MCF 10A (cell line): ENCODE measurements around the gene MAGEA2. TPM values are rescaled to one million over a fixed set of nuclear protein-coding genes. Genes with fewer than 3 reads are reported as not detected.
"Not testable (repeated sequence)": the region's sequence is repeated elsewhere in the genome, so short reads cannot be mapped to it uniquely, and the experiment has no call there.

ENCODE experiments used
- BruUV-seq: library from RNA; stranded (reverse); fragments of 400-500 nt; replicated peaks from 2 replicates; lab custom pipeline; 2021; lab: Mats Ljungman, UMichigan
- CTCF ChIA-PET: fragments of 300-600 bp; sonication (Branson Sonifier 250); formaldehyde crosslinking; extraction: SDS; loops from one replicate; lab custom pipeline; 2021; ENCODE audit warnings: antibody characterized with exemption, inconsistent platforms; lab: Yijun Ruan, JAX
- POLR2A ChIA-PET: fragments of 300-600, 350-650 bp; sonication (Branson Sonifier 250); formaldehyde crosslinking; extraction: SDS; loops from one replicate; lab custom pipeline; 2020; ENCODE audit warnings: antibody characterized with exemption, inconsistent platforms; lab: Yijun Ruan, JAX
- DNase-seq: peaks from one replicate; pipeline ENCODE4 v3.0.0-alpha.2; 2018; ENCODE audit not compliant: unreplicated experiment
- H3K27ac Mint-ChIP-seq: one replicate; pipeline ENCODE4 v1.8.0; 2022; ENCODE audit warnings: mild to moderate bottlenecking, low read depth, mixed read lengths; ENCODE audit not compliant: unreplicated experiment
- H3K27me3 Mint-ChIP-seq: one replicate; pipeline ENCODE4 v1.8.0; 2022; ENCODE audit warnings: mixed read lengths; ENCODE audit not compliant: insufficient read depth, unreplicated experiment
- H3K36me3 Mint-ChIP-seq: one replicate; pipeline ENCODE4 v1.8.0; 2022; ENCODE audit warnings: mild to moderate bottlenecking, moderate library complexity, mixed read lengths; ENCODE audit not compliant: insufficient read depth, unreplicated experiment
- H3K4me1 Mint-ChIP-seq: one replicate; pipeline ENCODE4 v1.8.0; 2022; ENCODE audit warnings: mixed read lengths; ENCODE audit not compliant: insufficient read depth, unreplicated experiment
- H3K4me3 Mint-ChIP-seq: one replicate; pipeline ENCODE4 v1.8.0; 2022; ENCODE audit warnings: mild to moderate bottlenecking, moderate library complexity, mixed read lengths; ENCODE audit not compliant: unreplicated experiment
- H3K9me3 Mint-ChIP-seq: one replicate; pipeline ENCODE4 v1.8.0; 2022; ENCODE audit warnings: mixed read lengths; ENCODE audit not compliant: unreplicated experiment
- intact Hi-C: fragments of 100-400 bp; cut with micrococcal nuclease; formaldehyde crosslinking; loops from 2 replicates; pipeline ENCODE4 v1.14.1; 2022
- total RNA-seq: library from RNA; stranded (reverse); gene quantifications from 2 replicates; pipeline ENCODE4 v1.2.3, GENCODE V29; 2022
- TF ChIP-seq, protein P1 (sequence below): fragments of 200-600 bp; IDR thresholded peaks from one replicate; pipeline ENCODE4 v1.8.0; 2022; ENCODE audit warnings: antibody characterized with exemption, mild to moderate bottlenecking; ENCODE audit not compliant: unreplicated experiment

The MAGEA2 gene
- total RNA-seq, 1 experiment from 2014 or later = not detected

DNA sequence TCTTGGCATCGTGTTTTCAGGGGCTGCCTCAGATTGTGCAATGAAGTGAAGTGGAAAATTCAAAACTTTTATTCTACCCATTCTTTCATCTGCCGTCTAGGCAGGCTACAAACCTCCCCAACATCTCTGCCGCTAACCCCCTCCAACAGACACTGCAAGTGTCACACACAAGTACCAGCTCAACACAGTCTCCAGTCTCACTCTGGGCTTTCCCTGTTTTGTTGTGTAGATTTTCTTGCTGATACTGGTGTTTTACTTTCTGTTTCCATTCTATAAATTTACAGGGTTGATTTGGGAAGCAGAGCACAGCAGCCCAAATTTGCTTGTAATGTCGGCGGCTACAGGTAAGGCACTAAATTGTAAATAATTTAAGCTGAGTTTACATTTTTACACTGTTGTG is 1.2 kb upstream of the MAGEA2 start:
- H3K27ac Mint-ChIP-seq, H3K4me3 Mint-ChIP-seq, POLR2A ChIA-PET, BruUV-seq, intact Hi-C loops, H3K4me1 Mint-ChIP-seq, CTCF ChIA-PET, DNase-seq, H3K27me3 Mint-ChIP-seq, H3K9me3 Mint-ChIP-seq, H3K36me3 Mint-ChIP-seq: not testable (repeated sequence)

DNA sequence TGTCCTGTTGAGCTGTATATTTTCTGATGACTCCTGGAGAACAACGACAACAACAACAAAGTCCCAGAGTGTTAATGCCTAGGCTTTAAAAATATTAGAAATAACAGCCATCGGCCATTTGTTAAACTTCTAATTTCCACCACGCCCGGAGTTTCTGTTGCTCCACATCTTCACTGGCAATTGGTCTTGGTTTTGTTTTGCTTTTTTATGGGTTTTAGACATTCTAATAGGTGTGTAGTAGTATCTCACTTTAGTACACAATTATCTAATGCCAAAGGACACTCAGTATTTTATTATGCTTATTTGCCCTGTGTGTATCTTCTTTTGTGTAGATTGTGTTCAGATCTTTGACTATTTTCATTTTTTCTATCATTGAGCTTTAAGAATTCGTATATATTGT is 15.1 kb downstream of the MAGEA2 start:
- intact Hi-C loops = no loop called here
- Mint-ChIP-seq H3K27ac (no peak overlapping the region), H3K36me3 (no peaks in the 10 kb centered on the region), H3K27me3 (no peaks in the 10 kb centered on the region), H3K4me1 (no peaks in the 10 kb centered on the region), H3K4me3 (no peak overlapping the region), H3K9me3 (no peaks in the 10 kb centered on the region)
- DNase-seq = no peak
- TF ChIP-seq, protein P1, sequence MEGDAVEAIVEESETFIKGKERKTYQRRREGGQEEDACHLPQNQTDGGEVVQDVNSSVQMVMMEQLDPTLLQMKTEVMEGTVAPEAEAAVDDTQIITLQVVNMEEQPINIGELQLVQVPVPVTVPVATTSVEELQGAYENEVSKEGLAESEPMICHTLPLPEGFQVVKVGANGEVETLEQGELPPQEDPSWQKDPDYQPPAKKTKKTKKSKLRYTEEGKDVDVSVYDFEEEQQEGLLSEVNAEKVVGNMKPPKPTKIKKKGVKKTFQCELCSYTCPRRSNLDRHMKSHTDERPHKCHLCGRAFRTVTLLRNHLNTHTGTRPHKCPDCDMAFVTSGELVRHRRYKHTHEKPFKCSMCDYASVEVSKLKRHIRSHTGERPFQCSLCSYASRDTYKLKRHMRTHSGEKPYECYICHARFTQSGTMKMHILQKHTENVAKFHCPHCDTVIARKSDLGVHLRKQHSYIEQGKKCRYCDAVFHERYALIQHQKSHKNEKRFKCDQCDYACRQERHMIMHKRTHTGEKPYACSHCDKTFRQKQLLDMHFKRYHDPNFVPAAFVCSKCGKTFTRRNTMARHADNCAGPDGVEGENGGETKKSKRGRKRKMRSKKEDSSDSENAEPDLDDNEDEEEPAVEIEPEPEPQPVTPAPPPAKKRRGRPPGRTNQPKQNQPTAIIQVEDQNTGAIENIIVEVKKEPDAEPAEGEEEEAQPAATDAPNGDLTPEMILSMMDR = no peak
- BruUV-seq = no TSS peak
- POLR2A ChIA-PET = interaction anchor here (0.6 kb wide), 1 partner anchor 91 kb away, joined by 3 read pairs; no protein-coding TSS in a partner anchor
- CTCF ChIA-PET = no interaction called here

DNA sequence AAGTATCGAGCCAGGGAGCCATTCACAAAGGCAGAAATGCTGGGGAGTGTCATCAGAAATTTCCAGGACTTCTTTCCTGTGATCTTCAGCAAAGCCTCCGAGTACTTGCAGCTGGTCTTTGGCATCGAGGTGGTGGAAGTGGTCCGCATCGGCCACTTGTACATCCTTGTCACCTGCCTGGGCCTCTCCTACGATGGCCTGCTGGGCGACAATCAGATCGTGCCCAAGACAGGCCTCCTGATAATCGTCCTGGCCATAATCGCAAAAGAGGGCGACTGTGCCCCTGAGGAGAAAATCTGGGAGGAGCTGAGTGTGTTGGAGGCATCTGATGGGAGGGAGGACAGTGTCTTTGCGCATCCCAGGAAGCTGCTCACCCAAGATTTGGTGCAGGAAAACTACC is 17.1 kb downstream of the MAGEA2 start:
- BruUV-seq, POLR2A ChIA-PET, H3K4me3 Mint-ChIP-seq, H3K9me3 Mint-ChIP-seq, H3K4me1 Mint-ChIP-seq, H3K36me3 Mint-ChIP-seq, intact Hi-C loops, H3K27me3 Mint-ChIP-seq, DNase-seq, H3K27ac Mint-ChIP-seq: not testable (repeated sequence)
- CTCF ChIA-PET = interaction anchor here (1.2 kb wide), 1 partner anchor 189 kb away, joined by 3 read pairs; no protein-coding TSS in a partner anchor

DNA sequence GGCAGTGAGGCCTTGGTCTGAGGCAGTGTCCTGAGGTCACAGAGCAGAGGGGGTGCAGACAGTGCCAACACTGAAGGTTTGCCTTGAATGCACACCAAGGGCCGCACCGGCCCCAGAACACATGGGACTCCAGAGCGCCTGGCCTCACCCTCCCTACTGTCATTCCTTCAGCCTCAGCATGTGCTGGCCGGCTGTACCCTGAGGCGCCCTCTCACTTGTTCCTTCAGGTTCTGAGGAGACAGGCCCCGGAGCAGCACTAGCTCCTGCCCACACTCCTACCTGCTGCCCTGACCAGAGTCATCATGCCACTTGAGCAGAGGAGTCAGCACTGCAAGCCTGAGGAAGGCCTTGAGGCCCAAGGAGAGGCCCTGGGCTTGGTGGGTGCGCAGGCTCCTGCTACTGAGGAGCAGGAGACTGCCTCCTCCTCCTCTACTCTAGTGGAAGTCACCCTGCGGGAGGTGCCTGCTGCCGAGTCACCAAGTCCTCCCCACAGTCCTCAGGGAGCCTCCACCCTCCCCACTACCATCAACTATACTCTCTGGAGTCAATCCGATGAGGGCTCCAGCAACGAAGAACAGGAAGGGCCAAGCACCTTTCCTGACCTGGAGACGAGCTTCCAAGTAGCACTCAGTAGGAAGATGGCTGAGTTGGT is 17.7 kb downstream of the MAGEA2 start:
- CTCF ChIA-PET = interaction anchor here (0.7 to 1.2 kb wide), 2 partner anchors 8 to 190 kb away, joined by 3 to 4 read pairs; no protein-coding TSS in a partner anchor
- TF ChIP-seq, protein P1 = no peak
- BruUV-seq = no TSS peak
- Mint-ChIP-seq H3K4me3 (no peak overlapping the region), H3K9me3 (no peaks in the 10 kb centered on the region), H3K27ac (no peak overlapping the region), H3K27me3 (no peaks in the 10 kb centered on the region), H3K36me3 (no peaks in the 10 kb centered on the region), H3K4me1 (no peaks in the 10 kb centered on the region)
- POLR2A ChIA-PET = no interaction called here
- intact Hi-C loops = no loop called here
- DNase-seq = no peak

DNA sequence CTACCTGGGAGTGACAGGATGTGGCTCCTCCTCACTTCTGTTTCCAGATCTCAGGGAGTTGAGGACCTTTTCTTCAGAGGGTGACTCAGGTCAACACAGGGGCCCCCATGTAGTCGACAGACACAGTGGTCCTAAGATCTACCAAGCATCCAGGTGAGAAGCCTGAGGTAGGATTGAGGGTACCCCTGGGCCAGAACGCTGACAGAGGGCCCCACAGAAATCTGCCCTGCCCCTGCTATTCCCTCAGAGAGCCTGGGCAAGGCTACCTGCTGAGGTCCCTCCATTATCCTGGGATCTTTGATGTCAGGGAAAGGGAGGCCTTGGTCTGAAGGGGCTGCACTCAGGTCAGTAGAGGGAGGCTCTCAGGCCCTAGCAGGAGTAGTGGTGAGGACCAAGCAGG is 18.5 kb downstream of the MAGEA2 start:
- no peak overlapping the region for H3K27ac Mint-ChIP-seq
- no peaks in the 10 kb centered on the region for H3K27me3 Mint-ChIP-seq
- H3K36me3 Mint-ChIP-seq = no peaks in the 10 kb centered on the region
- no peak for DNase-seq
- intact Hi-C loops = no loop called here
- ChIA-PET CTCF (no interaction called here), POLR2A (no interaction called here)
- H3K4me3 Mint-ChIP-seq = no peak overlapping the region
- BruUV-seq = no TSS peak
- TF ChIP-seq, protein P1 = no peak
- H3K9me3 Mint-ChIP-seq = no peaks in the 10 kb centered on the region
- no peaks in the 10 kb centered on the region for H3K4me1 Mint-ChIP-seq

DNA sequence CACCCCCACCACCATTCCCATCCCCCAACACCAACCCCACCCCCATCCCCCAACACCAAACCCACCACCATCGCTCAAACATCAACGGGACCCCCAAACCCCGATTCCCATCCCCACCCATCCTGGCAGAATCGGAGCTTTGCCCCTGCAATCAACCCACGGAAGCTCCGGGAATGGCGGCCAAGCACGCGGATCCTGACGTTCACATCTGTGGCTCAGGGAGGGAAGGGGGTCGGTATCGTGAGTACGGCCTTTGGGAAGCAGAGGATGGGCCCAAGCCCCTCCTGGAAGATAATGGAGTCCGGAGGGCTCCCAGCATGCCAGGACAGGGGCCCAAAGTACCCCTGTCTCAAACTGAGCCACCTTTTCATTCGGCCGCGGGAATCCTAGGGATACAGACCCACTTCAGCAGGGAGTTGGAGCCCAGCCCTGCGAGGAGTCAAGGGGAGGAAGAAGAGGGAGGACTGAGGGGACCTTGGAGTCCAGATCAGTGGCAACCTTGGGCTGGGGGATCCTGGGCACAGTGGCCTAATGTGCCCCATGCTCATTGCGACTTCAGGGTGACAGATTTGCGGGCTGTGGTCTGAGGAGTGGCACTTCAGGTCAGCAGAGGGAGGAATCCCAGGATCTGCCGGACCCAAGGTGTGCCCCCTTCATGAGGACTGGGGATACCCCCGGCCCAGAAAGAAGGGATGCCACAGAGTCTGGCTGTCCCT is 19.3 kb downstream of the MAGEA2 start:
- DNase-seq, H3K27ac Mint-ChIP-seq, POLR2A ChIA-PET, intact Hi-C loops, H3K4me3 Mint-ChIP-seq, H3K9me3 Mint-ChIP-seq, H3K27me3 Mint-ChIP-seq, H3K36me3 Mint-ChIP-seq, CTCF ChIA-PET, H3K4me1 Mint-ChIP-seq, BruUV-seq: not testable (repeated sequence)
